GM13976 (cell line): ENCODE measurements around the gene TRIM24.

ENCODE experiments used
- DNase-seq: peaks from one replicate; pipeline ENCODE4 v3.0.0; 2012; ENCODE audit warnings: low spot score
- in situ Hi-C: fragments of 300-500 bp; cut with MboI; formaldehyde crosslinking; loops from one replicate; pipeline ENCODE4 v1.12.0; 2022; ENCODE audit warnings: low sequenced_read_pairs, mixed read lengths, inconsistent platforms; ENCODE audit not compliant: unreplicated experiment
- TF ChIP-seq, protein P1 (sequence below): IDR thresholded peaks from 2 replicates; pipeline ENCODE4 v1.5.1; 2012; ENCODE audit warnings: borderline replicate concordance, mild to moderate bottlenecking; ENCODE audit not compliant: insufficient read depth; ENCODE audit errors: extremely low read depth, missing control alignments, control extremely low read depth

TRIM24 gene

DNA sequence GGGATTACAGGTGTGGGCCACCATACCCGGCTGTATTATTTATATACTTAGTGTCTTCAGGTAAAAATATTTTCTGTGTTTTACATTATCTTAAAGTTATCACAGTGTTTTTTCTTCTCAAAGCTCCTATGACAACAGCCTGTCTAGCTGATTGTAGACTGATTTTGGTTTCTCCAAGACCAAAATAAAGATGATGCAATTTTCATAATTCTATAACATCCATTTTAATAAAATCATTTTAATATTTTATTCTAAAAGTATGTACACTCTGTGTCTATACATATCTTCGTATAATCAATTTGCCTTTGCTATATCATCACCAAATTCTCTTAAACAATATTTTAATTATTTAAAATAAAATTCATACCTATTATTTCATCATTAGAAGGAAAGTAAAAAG lies 108.6 kb downstream of the TRIM24 start:
- TF ChIP-seq, protein P1, sequence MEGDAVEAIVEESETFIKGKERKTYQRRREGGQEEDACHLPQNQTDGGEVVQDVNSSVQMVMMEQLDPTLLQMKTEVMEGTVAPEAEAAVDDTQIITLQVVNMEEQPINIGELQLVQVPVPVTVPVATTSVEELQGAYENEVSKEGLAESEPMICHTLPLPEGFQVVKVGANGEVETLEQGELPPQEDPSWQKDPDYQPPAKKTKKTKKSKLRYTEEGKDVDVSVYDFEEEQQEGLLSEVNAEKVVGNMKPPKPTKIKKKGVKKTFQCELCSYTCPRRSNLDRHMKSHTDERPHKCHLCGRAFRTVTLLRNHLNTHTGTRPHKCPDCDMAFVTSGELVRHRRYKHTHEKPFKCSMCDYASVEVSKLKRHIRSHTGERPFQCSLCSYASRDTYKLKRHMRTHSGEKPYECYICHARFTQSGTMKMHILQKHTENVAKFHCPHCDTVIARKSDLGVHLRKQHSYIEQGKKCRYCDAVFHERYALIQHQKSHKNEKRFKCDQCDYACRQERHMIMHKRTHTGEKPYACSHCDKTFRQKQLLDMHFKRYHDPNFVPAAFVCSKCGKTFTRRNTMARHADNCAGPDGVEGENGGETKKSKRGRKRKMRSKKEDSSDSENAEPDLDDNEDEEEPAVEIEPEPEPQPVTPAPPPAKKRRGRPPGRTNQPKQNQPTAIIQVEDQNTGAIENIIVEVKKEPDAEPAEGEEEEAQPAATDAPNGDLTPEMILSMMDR: no peak
- no peak for DNase-seq
- in situ Hi-C loops: no loop called here

DNA sequence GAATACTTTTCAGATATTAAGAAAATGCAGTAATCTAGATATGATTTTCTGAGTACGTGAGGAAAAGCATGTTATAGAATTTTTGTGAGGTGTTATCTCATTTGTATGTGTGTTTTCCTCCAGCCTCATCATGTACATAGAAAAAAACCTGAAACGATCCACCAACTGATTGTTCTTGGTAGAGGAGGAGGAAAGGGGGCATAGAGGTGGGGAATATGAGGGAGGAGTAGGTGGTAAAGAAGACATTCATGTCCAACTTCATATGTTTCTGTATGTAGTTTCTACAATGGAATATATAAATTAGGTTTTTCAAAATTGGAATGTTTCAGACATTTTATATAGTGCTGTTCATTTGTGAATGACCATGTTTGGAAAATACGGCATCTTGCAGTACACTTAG lies 109.4 kb downstream of the TRIM24 start:
- TF ChIP-seq, protein P1: no peak
- in situ Hi-C loops: no loop called here

DNA sequence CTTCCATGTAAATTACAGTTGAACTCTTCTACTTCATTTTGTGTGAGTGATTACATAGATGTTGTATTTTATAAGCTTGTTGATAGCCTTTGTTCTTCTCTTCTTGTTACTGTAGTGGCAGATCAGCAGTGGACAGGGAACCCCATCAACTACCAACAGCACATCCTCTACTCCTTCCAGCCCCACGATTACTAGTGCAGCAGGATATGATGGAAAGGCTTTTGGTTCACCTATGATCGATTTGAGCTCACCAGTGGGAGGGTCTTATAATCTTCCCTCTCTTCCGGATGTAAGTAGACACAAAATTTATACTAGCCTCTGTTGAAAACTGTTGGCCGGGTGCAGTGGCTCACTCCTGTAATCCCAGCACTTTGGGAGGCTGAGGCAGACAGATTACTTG lies 110.7 kb downstream of the TRIM24 start:
- TF ChIP-seq, protein P1: no peak
- no peak for DNase-seq
- in situ Hi-C loops: no loop called here

More for the DNA sequence above, 109.4 kb downstream of the TRIM24 start:
- no peak for DNase-seq

DNA sequence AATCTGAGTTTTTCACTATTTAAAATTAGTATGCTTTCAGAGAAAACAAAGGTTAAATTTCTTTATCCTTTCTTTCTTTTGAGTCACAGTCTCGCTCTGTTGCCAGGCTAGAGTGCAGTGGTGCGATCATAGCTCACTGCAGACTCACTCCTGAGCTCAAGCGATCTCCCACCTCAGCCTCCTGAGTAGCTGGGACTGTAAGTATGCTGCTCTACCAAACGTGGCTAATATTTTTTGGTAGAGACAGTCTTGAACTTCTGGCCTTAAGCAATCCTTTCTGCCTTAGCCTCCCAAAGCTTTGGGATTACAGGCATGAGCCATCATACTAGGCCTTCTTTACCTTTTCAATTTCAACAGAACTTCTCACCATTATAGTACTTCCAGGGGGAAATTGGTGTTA lies 113.7 kb downstream of the TRIM24 start:
- in situ Hi-C loops: no loop called here
- TF ChIP-seq, protein P1: no peak
- no peak for DNase-seq

DNA sequence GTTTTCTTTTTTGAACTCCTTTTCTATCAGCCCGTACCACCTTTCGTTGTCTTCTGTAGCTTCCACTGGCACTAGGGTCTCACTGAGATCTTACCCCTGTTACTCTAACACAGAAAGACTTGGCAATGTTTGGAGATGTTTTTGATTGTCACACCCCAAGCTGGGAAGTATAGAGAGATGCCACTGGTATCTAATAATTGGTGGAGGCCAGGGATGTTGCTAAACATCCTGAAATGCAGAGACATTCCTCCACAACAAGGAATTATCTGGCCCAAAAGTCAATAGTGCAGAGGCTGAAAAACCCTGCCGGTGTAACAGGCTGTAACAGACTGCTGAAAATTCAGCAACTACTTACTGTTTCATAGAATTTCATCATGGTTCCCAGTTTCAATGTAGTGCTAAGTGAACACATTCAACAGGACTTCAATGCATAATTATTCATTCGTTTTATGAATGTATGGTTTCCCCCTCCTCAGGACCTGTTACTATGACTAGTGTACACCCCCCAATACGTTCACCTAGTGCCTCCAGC lies 115.9 kb downstream of the TRIM24 start:
- in situ Hi-C loops: no loop called here
- TF ChIP-seq, protein P1: no peak
- DNase-seq: no peak

DNA sequence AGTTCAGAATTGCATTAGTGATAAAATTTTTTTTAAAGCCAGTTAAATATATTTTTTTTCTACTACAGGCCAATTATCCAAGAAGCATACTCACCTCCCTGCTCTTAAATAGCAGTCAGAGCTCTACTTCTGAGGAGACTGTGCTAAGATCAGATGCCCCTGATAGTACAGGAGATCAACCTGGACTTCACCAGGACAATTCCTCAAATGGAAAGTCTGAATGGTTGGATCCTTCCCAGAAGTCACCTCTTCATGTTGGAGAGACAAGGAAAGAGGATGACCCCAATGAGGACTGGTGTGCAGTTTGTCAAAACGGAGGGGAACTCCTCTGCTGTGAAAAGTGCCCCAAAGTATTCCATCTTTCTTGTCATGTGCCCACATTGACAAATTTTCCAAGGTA lies 119.1 kb downstream of the TRIM24 start:
- in situ Hi-C loops: no loop called here
- no peak for DNase-seq
- TF ChIP-seq, protein P1: no peak
